ENCODE measurements around the gene RPRD2.

GRCh38 chr1:150484861-150485260, 120.9 kb downstream of the RPRD2 start:
- TF ChIP-seq POLR2A (IDR thresholded peaks at IDR 0.05) (no peak), CTCF (IDR thresholded peaks at IDR 0.05) (no peak)
